ENCODE measurements around the gene HOXD12.

HOXD12 gene

DNA sequence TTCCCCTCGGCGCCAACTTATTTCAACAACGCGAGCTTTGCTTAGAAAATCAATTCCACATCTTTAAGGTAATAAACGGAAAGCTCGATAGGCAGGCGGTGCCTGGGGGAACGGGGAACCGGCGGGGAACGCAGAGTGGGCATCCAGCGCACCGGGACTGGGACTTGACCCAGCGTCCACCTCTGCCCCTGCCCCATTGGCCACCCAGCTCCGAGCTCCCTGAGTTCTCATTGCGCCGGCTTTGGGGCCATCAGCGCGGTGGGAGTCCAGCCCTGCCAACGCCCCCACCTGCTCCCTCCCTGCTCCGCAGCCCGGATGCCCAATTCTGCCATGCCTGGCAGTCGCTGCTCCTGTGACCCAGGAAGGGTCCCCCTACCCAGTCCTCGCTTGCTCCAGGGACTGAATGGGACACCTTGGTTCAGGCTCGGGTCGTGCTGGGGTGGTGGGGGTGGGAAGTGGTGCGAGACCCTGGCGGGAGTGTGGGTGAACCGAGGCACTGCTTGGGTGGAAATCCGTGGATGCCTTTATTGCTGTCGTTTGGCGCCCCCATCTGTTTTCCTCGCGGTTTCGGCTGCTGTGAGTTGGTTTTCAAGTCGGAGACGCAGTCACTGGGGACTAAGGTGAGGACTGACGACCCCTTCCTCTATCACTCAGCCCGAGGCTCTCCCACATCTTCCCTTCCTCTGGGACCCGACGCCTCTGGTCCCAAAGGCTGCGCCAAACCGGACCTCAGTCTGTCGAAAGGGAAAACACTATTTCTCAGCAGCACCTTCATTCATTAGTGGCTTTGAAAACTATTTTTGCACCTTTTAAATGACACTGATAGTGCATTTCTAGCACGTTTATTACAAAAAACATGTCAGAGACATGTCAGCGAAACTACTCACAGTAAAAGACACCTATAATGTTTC is 13.5 kb upstream of the HOXD12 start:
- DNase-seq (ENCODE audit: low spot score in 2 of 2) (no peak), ATAC-seq (ENCODE audit: low read depth) (no peak)
- Mint-ChIP-seq H3K27ac (peak overlapping the region; percentile 35), H3K9me3 (peaks cover 1% of the 10 kb centered on the region), H3K27me3 (peaks cover 36% of the 10 kb centered on the region), H3K4me3 (no peak overlapping the region), H3K4me1 (peaks cover 3% of the 10 kb centered on the region), H3K36me3 (no peaks in the 10 kb centered on the region)

DNA sequence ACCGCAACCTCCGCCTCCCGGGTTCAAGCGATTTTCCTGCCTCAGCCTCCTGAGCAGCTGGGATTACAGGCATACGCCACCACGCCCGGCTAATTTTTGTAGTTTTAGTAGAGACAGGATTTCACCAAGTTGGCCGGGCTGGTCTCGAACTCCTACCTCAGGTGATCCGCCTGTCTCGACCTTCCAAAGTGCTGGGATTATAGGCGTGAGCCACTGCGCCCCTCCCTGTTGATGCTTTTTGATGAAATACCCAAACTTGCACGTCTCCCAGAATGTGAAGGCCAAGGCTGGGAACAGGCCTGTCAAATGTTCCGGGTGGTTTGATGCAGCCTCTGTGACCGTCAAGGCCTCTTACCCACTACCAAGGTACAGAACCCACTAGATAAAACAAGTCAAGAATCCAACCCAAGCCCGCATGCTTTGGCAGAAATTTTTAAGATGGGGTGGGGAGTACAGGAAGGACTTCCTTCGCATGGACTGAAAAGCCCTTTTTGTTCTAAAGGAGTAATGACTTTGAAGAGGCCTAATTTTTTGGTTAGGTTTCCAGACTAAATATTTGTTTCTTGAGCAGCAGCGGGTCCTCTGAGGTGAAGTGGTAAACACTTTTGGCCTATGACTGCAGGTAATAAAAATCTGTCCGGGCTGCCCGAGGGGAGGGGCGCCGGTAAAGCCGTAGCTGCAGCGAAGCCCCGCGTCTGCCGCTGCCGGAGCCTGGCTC is 12.1 kb upstream of the HOXD12 start:
- Mint-ChIP-seq H3K4me3 (no peak overlapping the region), H3K36me3 (no peaks in the 10 kb centered on the region), H3K9me3 (peaks cover 1% of the 10 kb centered on the region), H3K4me1 (peaks cover 3% of the 10 kb centered on the region), H3K27ac (no peak overlapping the region), H3K27me3 (peaks cover 43% of the 10 kb centered on the region)
- ATAC-seq (ENCODE audit: low read depth) (no peak), DNase-seq (ENCODE audit: low spot score in 2 of 2) (no peak)

DNA sequence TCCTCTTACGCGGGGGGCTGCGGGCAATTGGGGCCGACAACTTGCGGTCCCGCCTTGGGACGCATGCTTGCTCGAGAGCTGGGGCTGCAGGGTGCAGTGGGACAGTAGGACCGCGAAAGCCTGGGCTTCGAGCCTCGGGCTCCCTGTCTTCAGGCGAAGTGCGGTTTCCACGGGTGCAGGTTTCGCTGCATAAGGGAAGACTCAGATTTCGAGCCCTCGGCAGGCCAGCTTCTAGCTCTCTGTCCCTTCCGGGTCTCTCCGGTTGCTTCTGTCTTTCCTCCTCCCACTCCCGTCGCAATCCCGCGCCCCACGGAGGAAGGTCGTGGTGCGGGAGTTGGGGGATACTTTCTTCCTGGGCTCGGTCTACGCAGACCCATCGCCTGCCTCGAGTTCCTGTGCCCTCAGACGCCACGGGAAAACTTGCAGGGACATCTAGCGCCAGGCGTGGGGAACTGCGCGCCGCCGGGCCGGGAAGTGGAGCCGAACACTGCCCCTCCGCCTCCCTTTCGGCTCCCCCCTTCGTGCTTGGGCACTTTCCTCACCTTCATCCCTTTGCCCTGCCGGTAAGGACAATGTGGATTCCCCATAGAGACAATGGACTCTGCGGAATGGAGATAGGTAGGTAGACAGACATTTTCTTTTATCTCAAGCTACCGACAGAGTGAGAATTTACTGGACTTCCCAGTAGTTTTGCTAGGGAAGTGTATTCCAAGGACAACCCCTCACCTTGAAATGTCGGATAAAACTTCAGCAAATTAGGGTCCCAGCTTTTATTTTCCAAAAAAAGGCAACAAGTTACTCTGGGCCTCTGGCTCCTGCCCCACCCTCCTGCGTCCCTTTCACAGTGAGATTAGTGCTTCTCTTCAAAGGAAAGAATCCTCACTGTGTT is 11.3 kb upstream of the HOXD12 start:
- Mint-ChIP-seq H3K4me1 (peaks cover 3% of the 10 kb centered on the region), H3K36me3 (no peaks in the 10 kb centered on the region), H3K9me3 (peaks cover 1% of the 10 kb centered on the region), H3K27me3 (peaks cover 40% of the 10 kb centered on the region), H3K27ac (no peak overlapping the region), H3K4me3 (peak overlapping the region; percentile 53)
- DNase-seq (ENCODE audit: low spot score in 2 of 2) = no peak
- ATAC-seq (ENCODE audit: low read depth) = no peak

DNA sequence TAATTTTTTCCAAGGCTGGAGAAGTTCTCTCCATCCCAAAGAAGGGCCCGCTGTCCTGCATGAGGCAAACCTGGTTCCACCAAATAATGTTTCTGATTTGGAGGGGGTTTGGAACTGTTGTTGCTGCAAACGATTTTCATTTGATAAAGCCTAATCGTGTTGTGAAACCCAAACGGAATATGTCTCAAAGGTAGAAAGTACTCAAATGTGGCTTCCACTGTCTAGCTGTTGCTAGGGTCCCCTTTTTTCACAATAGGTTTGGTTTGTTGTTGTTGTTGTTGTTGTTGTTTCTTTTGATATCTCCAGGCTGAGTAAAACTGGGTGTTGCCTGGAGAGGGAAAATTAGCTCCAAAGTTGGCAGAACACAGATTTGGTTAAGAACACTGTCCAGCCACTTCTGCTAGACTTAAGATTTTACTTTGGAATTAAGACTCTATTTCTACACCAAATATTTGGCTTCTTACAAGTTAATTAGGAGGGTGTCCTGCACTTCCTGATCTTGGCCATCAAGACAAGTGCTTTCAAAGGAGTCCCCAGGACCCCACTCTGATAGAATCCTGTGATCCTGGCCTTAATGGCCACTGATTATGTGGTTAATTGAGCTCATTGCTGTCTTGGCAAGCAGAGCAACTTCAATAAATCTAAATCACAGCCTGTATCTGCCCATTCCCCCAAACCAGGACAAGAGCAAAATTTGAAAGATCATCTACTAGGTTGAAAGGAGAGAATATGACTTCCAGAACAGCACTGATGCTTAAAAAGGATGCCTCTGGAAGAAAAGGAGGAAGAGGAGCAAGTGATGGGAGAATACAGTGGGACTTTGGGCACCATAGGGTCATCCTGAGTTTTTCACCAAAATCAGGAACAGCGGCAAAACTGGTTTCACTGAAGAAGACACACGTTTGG is 10.4 kb upstream of the HOXD12 start:
- no peak overlapping the region for H3K27ac Mint-ChIP-seq
- H3K36me3 Mint-ChIP-seq = no peaks in the 10 kb centered on the region
- peaks cover 4% of the 10 kb centered on the region for H3K9me3 Mint-ChIP-seq
- H3K4me1 Mint-ChIP-seq = peaks cover 3% of the 10 kb centered on the region
- no peak overlapping the region for H3K4me3 Mint-ChIP-seq
- DNase-seq (ENCODE audit: low spot score in 2 of 2) (no peak), ATAC-seq (ENCODE audit: low read depth) (no peak)
- peaks cover 44% of the 10 kb centered on the region for H3K27me3 Mint-ChIP-seq

DNA sequence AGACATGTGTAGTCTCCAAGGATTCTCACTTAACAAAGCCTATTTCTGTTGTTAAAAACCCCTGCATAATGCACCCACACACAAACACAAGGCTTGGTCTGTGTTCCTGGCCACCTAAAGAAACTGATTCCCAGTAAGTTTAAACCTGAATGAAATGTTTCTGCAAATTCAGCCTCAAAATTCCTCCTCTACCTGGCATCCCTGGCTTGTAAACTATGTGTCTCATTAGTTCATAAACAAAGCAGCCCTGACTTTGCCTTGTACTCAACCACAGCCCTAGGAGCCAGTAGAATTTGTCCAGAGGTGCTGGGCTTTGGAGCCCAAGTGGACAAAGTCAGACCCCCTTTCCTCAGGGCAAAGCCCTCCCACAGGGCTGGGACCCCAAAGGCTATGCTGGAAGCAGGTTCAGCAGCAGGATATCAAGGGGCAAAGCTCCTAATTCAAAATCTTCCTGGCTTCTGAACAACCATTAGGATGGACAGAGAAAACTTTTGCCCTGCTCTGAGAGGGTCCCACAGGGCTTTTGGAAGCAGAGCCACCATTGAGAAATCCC is 9.7 kb upstream of the HOXD12 start:
- Mint-ChIP-seq H3K4me1 (peaks cover 3% of the 10 kb centered on the region), H3K27ac (no peak overlapping the region), H3K36me3 (no peaks in the 10 kb centered on the region), H3K4me3 (no peak overlapping the region), H3K27me3 (peaks cover 46% of the 10 kb centered on the region), H3K9me3 (peaks cover 4% of the 10 kb centered on the region)
- ATAC-seq (ENCODE audit: low read depth) (no peak), DNase-seq (ENCODE audit: low spot score in 2 of 2) (no peak)

- DNase-seq (ENCODE audit: low spot score in 2 of 2) = no peak
- Mint-ChIP-seq H3K4me3 (no peak overlapping the region), H3K27ac (no peak overlapping the region), H3K9me3 (peaks cover 3% of the 10 kb centered on the region), H3K27me3 (peaks cover 48% of the 10 kb centered on the region), H3K4me1 (peaks cover 3% of the 10 kb centered on the region), H3K36me3 (no peaks in the 10 kb centered on the region)
- no peak for ATAC-seq (ENCODE audit: low read depth)
Observed at GRCh38 chr2:176090862-176091261, 8.7 kb upstream of the HOXD12 start.

GRCh38 chr2:176091329-176092258 is 8.0 kb upstream of the HOXD12 start:
- H3K4me1 Mint-ChIP-seq = peaks cover 4% of the 10 kb centered on the region
- peaks cover 3% of the 10 kb centered on the region for H3K9me3 Mint-ChIP-seq
- no peak overlapping the region for H3K4me3 Mint-ChIP-seq
- H3K36me3 Mint-ChIP-seq = no peaks in the 10 kb centered on the region
- ATAC-seq (ENCODE audit: low read depth) (no peak), DNase-seq (ENCODE audit: low spot score in 2 of 2) (no peak)
- H3K27ac Mint-ChIP-seq = peak overlapping the region; percentile 47
- peaks cover 46% of the 10 kb centered on the region for H3K27me3 Mint-ChIP-seq

DNA sequence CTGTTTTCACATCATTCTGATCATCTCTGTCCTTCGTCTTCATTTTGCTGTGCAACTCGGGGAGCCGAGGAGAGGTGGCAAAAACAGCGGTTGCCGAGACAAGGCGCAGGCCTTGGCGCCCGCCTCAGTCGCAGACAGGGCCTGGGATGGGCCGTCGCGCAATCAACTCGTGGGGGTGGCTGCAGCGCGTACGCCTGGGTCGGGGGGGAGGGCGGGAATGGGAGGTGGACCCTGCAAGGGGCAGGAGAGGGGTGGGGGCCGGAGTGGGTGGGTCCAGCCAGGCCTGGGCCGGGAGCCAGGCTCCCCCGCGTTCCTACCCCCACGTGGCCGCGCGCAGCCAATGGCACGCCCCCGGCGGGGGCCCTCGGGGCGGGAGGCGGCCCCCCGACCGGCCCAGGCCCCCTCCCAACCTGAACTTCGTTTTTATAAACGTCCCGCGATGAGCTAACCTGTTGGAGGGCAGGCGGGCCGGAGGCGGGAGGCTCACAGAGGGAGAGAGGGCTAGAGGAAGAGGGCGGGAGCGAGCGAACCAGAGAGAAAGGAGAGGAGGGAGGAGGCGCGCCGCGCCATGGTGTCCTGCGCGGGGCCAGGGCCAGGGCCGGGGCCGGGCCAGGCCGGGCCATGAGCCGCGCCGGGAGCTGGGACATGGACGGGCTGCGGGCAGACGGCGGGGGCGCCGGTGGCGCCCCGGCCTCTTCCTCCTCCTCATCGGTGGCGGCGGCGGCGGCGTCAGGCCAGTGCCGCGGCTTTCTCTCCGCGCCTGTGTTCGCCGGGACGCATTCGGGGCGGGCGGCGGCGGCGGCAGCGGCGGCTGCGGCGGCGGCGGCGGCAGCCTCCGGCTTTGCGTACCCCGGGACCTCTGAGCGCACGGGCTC is 7.1 kb upstream of the HOXD12 start, which contains the start of gene HOXD13:
HOXD13 (plus strand) TSS at position 452 of the 875 bp plus-strand sequence; CDS start at position 622, 170 bp downstream.
- H3K27me3 Mint-ChIP-seq = peaks cover 47% of the 10 kb centered on the region
- H3K4me3 Mint-ChIP-seq = no peak within 1 kb of the TSS
- no peaks in the 10 kb centered on the region for H3K36me3 Mint-ChIP-seq
- peaks cover 10% of the 10 kb centered on the region for H3K4me1 Mint-ChIP-seq
- peak within 1 kb of the TSS; percentile 64 for H3K27ac Mint-ChIP-seq
- H3K9me3 Mint-ChIP-seq = peaks cover 3% of the 10 kb centered on the region
- ATAC-seq (ENCODE audit: low read depth) (no peak), DNase-seq (ENCODE audit: low spot score in 2 of 2) (no peak)

- Mint-ChIP-seq H3K4me1 (peaks cover 12% of the 10 kb centered on the region), H3K27me3 (peaks cover 49% of the 10 kb centered on the region), H3K36me3 (no peaks in the 10 kb centered on the region), H3K27ac (peak overlapping the region; percentile 64), H3K4me3 (no peak overlapping the region), H3K9me3 (peaks cover 3% of the 10 kb centered on the region)
- no peak for DNase-seq (ENCODE audit: low spot score in 2 of 2)
- no peak for ATAC-seq (ENCODE audit: low read depth)
Observed at GRCh38 chr2:176093145-176093897, 6.3 kb upstream of the HOXD12 start.

DNA sequence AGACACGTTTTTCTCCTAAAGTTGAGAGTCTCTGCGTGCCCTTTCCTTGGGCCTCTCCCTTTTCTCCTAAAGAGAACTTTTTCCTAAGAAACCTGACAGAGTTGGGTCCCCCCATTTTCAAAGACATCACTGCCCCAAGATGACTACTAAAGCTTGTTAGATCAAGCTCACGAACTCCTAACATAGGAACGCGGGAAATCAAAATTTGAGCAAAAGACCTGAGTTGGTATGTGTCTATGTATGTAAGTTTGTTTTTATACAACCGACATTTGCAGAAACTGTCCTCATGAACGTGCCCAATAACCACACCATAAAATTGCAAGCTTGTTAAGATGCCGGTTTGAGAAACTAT is 5.7 kb upstream of the HOXD12 start:
- H3K36me3 Mint-ChIP-seq = no peaks in the 10 kb centered on the region
- peaks cover 11% of the 10 kb centered on the region for H3K4me1 Mint-ChIP-seq
- ATAC-seq (ENCODE audit: low read depth) = no peak
- no peak overlapping the region for H3K4me3 Mint-ChIP-seq
- H3K27ac Mint-ChIP-seq = peak overlapping the region; percentile 64
- peaks cover 46% of the 10 kb centered on the region for H3K27me3 Mint-ChIP-seq
- no peak for DNase-seq (ENCODE audit: low spot score in 2 of 2)
- peaks cover 3% of the 10 kb centered on the region for H3K9me3 Mint-ChIP-seq

- Mint-ChIP-seq H3K4me1 (peaks cover 11% of the 10 kb centered on the region), H3K27ac (no peak overlapping the region)
Observed at GRCh38 chr2:176094349-176094748, 5.2 kb upstream of the HOXD12 start.

More at GRCh38 chr2:176094349-176094748, 5.2 kb upstream of the HOXD12 start:
- ATAC-seq (ENCODE audit: low read depth) (no peak), DNase-seq (ENCODE audit: low spot score in 2 of 2) (no peak)
- Mint-ChIP-seq H3K4me3 (no peak overlapping the region), H3K27me3 (peaks cover 47% of the 10 kb centered on the region), H3K9me3 (peaks cover 3% of the 10 kb centered on the region), H3K36me3 (no peaks in the 10 kb centered on the region)

Data from memory B cell (primary cell).